HCT116 (cell line): Measurements from ENCODE around the gene NFATC1. TPM values are rescaled to one million over a fixed set of nuclear protein-coding genes. Genes with fewer than 3 reads are reported as not detected.

Source experiments
- ATAC-seq: fragments of 200-7000 bp; cut with Tn5 transposase; 2 replicates; pipeline ENCODE4 v1.9.1; 2020; ENCODE audit warnings: mild to moderate bottlenecking, moderate library complexity
- BruUV-seq: library from RNA; stranded (reverse); fragments of 400-500 nt; replicated peaks from 2 replicates; lab custom pipeline; 2021; lab: Mats Ljungman, UMichigan
- CTCF ChIA-PET: fragments of 300-600 bp; sonication (Branson Sonifier 250); formaldehyde crosslinking; loops from one replicate; lab custom pipeline; 2021; ENCODE audit warnings: antibody characterized with exemption; lab: Charles Lee
- POLR2A ChIA-PET: fragments of 300-600, 350-600 bp; sonication (Branson Sonifier 250); formaldehyde crosslinking; loops from one replicate; lab custom pipeline; 2021; ENCODE audit warnings: antibody characterized with exemption; lab: Charles Lee
- RAD21 ChIA-PET, 2 experiments: fragments of 300-600 bp; sonication (Branson Sonifier 250); formaldehyde crosslinking; loops; one replicate each; lab custom pipeline; 2023; ENCODE audit warnings: low total read pairs in 2 of 2; ENCODE audit not compliant: uncharacterized antibody in 2 of 2, unreplicated experiment in 2 of 2, low non-redundant PET in 1 of 2; lab: Charles Lee
- DNase-seq: peaks from one replicate; pipeline ENCODE4 v3.0.0-alpha.2; 2010; ENCODE audit warnings: low read depth, low spot score
- H2AFZ ChIP-seq: fragments of 200-600 bp; shearing (Covaris generic), sonication (generic); 2 replicates; pipeline ENCODE4 v1.6.1; 2017; ENCODE audit warnings: low read depth, mixed run types, mixed read lengths, antibody characterized with exemption, low read length; ENCODE audit not compliant: poor library complexity, severe bottlenecking
- H3K27ac ChIP-seq: 2 replicates; pipeline ENCODE4 v1.5.1; 2012; ENCODE audit warnings: low read depth, low read length
- H3K27me3 ChIP-seq: fragments of 200-600 bp; sonication (generic); 2 replicates; pipeline ENCODE4 v1.6.1; 2016; ENCODE audit warnings: mixed run types, low read length, mixed read lengths; ENCODE audit not compliant: insufficient read depth
- H3K36me3 ChIP-seq, 2 experiments: fragments of 200-500 bp in 1 of 2; fragments of 200-600 bp in 1 of 2; sonication (Bioruptor generic) in 1 of 2; sonication (generic) in 1 of 2; 2 replicates each; pipeline versions ENCODE4 v1.5.1 to v1.6.1; 2014 to 2016; ENCODE audit warnings: low read length in 2 of 2, inconsistent platforms in 1 of 2, mixed read lengths in 1 of 2, mixed run types in 1 of 2; ENCODE audit not compliant: insufficient read depth in 2 of 2, control insufficient read depth in 1 of 2
- H3K4me1 ChIP-seq, 2 experiments: fragments of 200-600 bp in 1 of 2; sonication (generic) in 1 of 2; 2 replicates each; pipeline versions ENCODE4 v1.5.1 to v1.6.1; 2012 to 2017; ENCODE audit warnings: low read length in 2 of 2, inconsistent platforms in 1 of 2, mild to moderate bottlenecking in 1 of 2, mixed read lengths in 1 of 2, mixed run types in 1 of 2, moderate library complexity in 1 of 2; ENCODE audit not compliant: insufficient read depth in 2 of 2, control insufficient read depth in 1 of 2
- H3K4me2 ChIP-seq: fragments of 200-600 bp; sonication (generic); 2 replicates; pipeline ENCODE4 v1.6.1; 2017; ENCODE audit warnings: mixed run types, low read length, mixed read lengths
- H3K4me3 ChIP-seq, 2 experiments: fragments of 200-600 bp in 1 of 2; sonication (generic) in 1 of 2; replicated peaks in 1 of 2; 2 replicates each; pipeline ENCODE4 v1.5.1; 2011 to 2016; ENCODE audit warnings: low read length in 2 of 2, control low read depth in 1 of 2, low read depth in 1 of 2, mild to moderate bottlenecking in 1 of 2, mixed read lengths in 1 of 2, mixed run types in 1 of 2
- H3K79me2 ChIP-seq: fragments of 200-600 bp; sonication (generic); 2 replicates; pipeline ENCODE4 v1.6.1; 2017; ENCODE audit warnings: mild to moderate bottlenecking, mixed run types, low read length, moderate library complexity, mixed read lengths; ENCODE audit not compliant: insufficient read depth
- H3K9ac ChIP-seq: fragments of 200-600 bp; sonication (generic); 2 replicates; pipeline ENCODE4 v1.6.1; 2016; ENCODE audit warnings: low read length, mixed read lengths
- H3K9me2 ChIP-seq: fragments of 200-600 bp; sonication (generic), shearing (Covaris generic); 2 replicates; pipeline ENCODE4 v1.6.1; 2017; ENCODE audit warnings: mixed run types, mild to moderate bottlenecking, moderate library complexity; ENCODE audit not compliant: insufficient read depth
- H3K9me3 ChIP-seq, 2 experiments: fragments of 200-500 bp in 1 of 2; fragments of 200-600 bp in 1 of 2; sonication (Bioruptor generic) in 1 of 2; sonication (generic) in 1 of 2; 2 replicates each; pipeline ENCODE4 v1.6.1; 2014 to 2017; ENCODE audit warnings: low read length in 2 of 2, mixed read lengths in 2 of 2, inconsistent platforms in 1 of 2, low read depth in 1 of 2, mild to moderate bottlenecking in 1 of 2, mixed run types in 1 of 2, moderate library complexity in 1 of 2; ENCODE audit not compliant: control insufficient read depth in 1 of 2, insufficient read depth in 1 of 2
- H4K20me1 ChIP-seq: fragments of 200-600 bp; sonication (generic), shearing (Covaris generic); 2 replicates; pipeline ENCODE4 v1.6.1; 2017; ENCODE audit warnings: mixed run types, mild to moderate bottlenecking, moderate library complexity; ENCODE audit not compliant: insufficient read depth
- CBX3 ChIP-seq: IDR thresholded peaks from 2 replicates; pipeline ENCODE4 v1.6.1; 2012; ENCODE audit warnings: low read depth
- EZH2phosphoT487 ChIP-seq: fragments of 200-600 bp; IDR thresholded peaks from 2 replicates; pipeline ENCODE4 v1.6.1; 2018; ENCODE audit warnings: antibody characterized with exemption, borderline replicate concordance
- FOSL1 ChIP-seq: IDR thresholded peaks from 2 replicates; pipeline ENCODE4 v1.6.1; 2012; ENCODE audit warnings: low read depth
- POLR2AphosphoS5 ChIP-seq: IDR thresholded peaks from 2 replicates; pipeline ENCODE4 v1.6.1; 2011; ENCODE audit warnings: mild to moderate bottlenecking, low read depth, low read length, moderate library complexity
- RAD21 ChIP-seq: IDR thresholded peaks from 2 replicates; pipeline ENCODE4 v1.6.1; 2012; ENCODE audit warnings: low read depth, mild to moderate bottlenecking
- SIN3A ChIP-seq: IDR thresholded peaks from 2 replicates; pipeline ENCODE4 v1.6.1; 2012; ENCODE audit warnings: low read depth
- SP1 ChIP-seq: IDR thresholded peaks from 2 replicates; pipeline ENCODE4 v1.6.1; 2012; ENCODE audit warnings: low read depth
- SRF ChIP-seq: IDR thresholded peaks from 2 replicates; pipeline ENCODE4 v1.6.1; 2012; ENCODE audit warnings: low read depth
- TCF7L2 ChIP-seq: IDR thresholded peaks from 2 replicates; pipeline ENCODE4 v1.7.0; 2011; ENCODE audit warnings: borderline replicate concordance, inconsistent platforms; ENCODE audit not compliant: insufficient read depth, insufficient read length; ENCODE audit errors: extremely low read depth
- YY1 ChIP-seq: IDR thresholded peaks from 2 replicates; pipeline ENCODE4 v1.6.1; 2011; ENCODE audit warnings: low read length, low read depth, moderate library complexity, mild to moderate bottlenecking; ENCODE audit not compliant: insufficient replicate concordance; ENCODE audit errors: extremely low read depth
- ZFX ChIP-seq: fragments of 450-650 bp; IDR thresholded peaks from 2 replicates; pipeline ENCODE4 v1.6.1; 2017
- intact Hi-C: fragments of 100-400 bp; cut with micrococcal nuclease; formaldehyde crosslinking; loops from 2 replicates; pipeline ENCODE4 v1.10.0; 2022
- total RNA-seq: library from RNA; stranded (reverse); gene quantifications from one replicate; pipeline ENCODE4 v1.2.1, GENCODE V29; 2021; ENCODE audit not compliant: unreplicated experiment
- TF ChIP-seq, protein P1 (sequence below), 3 experiments: fragments of 200-600 bp in 1 of 3; sonication (generic) in 1 of 3; IDR thresholded peaks in 2 of 3; conservative IDR thresholded peaks in 1 of 3; 2 replicates each; pipeline ENCODE4 v1.5.1; 2012 to 2017; ENCODE audit warnings: low read depth in 2 of 3, low read length in 2 of 3, antibody characterized with exemption in 1 of 3, borderline replicate concordance in 1 of 3, control low read depth in 1 of 3, mild to moderate bottlenecking in 1 of 3, mixed read lengths in 1 of 3, mixed run types in 1 of 3, moderate library complexity in 1 of 3; ENCODE audit not compliant: insufficient read depth in 1 of 3
- TF ChIP-seq, protein P2 (sequence below): IDR thresholded peaks from 2 replicates; pipeline ENCODE4 v1.6.1; 2011; ENCODE audit warnings: mild to moderate bottlenecking, low read length, moderate library complexity; ENCODE audit not compliant: insufficient replicate concordance; ENCODE audit errors: extremely low read depth
- TF ChIP-seq, protein P3 (sequence below): IDR thresholded peaks from 2 replicates; pipeline ENCODE4 v1.6.1; 2012; ENCODE audit warnings: low read depth
- TF ChIP-seq, protein P4 (sequence below): IDR thresholded peaks from 2 replicates; pipeline ENCODE4 v1.6.1; 2012

NFATC1 gene
- total RNA-seq, 1 experiment from 2014 or later, result 20.8 TPM

DNA sequence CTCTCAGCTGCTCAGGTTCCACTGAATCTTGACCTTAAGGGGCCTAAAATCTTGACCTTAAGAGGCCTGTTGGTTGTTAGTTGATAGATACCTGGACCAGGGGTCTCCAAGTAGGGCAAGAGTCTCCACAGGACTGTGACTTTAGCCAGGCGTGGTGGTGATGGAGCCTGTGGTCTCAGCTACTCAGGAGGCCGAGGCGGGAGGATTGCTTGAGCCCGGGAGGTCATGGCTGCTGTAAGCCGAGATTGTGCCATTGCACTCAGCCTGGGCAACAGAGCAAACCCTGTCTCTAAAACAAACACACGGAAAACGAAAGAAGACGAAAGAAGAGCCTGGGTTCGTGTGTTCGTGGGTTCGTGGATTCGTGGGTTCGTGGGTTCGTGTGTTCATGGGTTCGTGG lies 163.7 kb downstream of the NFATC1 start:
- no peak overlapping the region for H3K9ac ChIP-seq
- intact Hi-C loops, result no loop called here
- no TSS peak for BruUV-seq
- POLR2A ChIA-PET, result no interaction called here
- no peak overlapping the region for H3K4me2 ChIP-seq
- DNase-seq (no peak), ATAC-seq (no peak)
- RAD21 ChIA-PET, result no interaction called here
- no peak overlapping the region for H3K27ac ChIP-seq
- TF ChIP-seq YY1 (no peak), POLR2AphosphoS5 (no peak), SP1 (no peak), FOSL1 (no peak), SRF (no peak), CBX3 (no peak), ZFX (no peak), TCF7L2 (no peak), SIN3A (no peak), EZH2phosphoT487 (no peak), RAD21 (no peak)
- TF ChIP-seq, protein P1, sequence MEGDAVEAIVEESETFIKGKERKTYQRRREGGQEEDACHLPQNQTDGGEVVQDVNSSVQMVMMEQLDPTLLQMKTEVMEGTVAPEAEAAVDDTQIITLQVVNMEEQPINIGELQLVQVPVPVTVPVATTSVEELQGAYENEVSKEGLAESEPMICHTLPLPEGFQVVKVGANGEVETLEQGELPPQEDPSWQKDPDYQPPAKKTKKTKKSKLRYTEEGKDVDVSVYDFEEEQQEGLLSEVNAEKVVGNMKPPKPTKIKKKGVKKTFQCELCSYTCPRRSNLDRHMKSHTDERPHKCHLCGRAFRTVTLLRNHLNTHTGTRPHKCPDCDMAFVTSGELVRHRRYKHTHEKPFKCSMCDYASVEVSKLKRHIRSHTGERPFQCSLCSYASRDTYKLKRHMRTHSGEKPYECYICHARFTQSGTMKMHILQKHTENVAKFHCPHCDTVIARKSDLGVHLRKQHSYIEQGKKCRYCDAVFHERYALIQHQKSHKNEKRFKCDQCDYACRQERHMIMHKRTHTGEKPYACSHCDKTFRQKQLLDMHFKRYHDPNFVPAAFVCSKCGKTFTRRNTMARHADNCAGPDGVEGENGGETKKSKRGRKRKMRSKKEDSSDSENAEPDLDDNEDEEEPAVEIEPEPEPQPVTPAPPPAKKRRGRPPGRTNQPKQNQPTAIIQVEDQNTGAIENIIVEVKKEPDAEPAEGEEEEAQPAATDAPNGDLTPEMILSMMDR (IDR thresholded peaks at IDR 0.05 in 2 of 3, conservative IDR thresholded peaks at IDR 0.05 in 1 of 3; ENCODE audit: borderline replicate concordance in 1 of 3, insufficient read depth in 1 of 3, low read depth in 2 of 3, low read length in 2 of 3), result no peak
- TF ChIP-seq, protein P2, sequence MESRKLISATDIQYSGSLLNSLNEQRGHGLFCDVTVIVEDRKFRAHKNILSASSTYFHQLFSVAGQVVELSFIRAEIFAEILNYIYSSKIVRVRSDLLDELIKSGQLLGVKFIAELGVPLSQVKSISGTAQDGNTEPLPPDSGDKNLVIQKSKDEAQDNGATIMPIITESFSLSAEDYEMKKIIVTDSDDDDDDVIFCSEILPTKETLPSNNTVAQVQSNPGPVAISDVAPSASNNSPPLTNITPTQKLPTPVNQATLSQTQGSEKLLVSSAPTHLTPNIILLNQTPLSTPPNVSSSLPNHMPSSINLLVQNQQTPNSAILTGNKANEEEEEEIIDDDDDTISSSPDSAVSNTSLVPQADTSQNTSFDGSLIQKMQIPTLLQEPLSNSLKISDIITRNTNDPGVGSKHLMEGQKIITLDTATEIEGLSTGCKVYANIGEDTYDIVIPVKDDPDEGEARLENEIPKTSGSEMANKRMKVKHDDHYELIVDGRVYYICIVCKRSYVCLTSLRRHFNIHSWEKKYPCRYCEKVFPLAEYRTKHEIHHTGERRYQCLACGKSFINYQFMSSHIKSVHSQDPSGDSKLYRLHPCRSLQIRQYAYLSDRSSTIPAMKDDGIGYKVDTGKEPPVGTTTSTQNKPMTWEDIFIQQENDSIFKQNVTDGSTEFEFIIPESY, result no peak
- TF ChIP-seq, protein P3, sequence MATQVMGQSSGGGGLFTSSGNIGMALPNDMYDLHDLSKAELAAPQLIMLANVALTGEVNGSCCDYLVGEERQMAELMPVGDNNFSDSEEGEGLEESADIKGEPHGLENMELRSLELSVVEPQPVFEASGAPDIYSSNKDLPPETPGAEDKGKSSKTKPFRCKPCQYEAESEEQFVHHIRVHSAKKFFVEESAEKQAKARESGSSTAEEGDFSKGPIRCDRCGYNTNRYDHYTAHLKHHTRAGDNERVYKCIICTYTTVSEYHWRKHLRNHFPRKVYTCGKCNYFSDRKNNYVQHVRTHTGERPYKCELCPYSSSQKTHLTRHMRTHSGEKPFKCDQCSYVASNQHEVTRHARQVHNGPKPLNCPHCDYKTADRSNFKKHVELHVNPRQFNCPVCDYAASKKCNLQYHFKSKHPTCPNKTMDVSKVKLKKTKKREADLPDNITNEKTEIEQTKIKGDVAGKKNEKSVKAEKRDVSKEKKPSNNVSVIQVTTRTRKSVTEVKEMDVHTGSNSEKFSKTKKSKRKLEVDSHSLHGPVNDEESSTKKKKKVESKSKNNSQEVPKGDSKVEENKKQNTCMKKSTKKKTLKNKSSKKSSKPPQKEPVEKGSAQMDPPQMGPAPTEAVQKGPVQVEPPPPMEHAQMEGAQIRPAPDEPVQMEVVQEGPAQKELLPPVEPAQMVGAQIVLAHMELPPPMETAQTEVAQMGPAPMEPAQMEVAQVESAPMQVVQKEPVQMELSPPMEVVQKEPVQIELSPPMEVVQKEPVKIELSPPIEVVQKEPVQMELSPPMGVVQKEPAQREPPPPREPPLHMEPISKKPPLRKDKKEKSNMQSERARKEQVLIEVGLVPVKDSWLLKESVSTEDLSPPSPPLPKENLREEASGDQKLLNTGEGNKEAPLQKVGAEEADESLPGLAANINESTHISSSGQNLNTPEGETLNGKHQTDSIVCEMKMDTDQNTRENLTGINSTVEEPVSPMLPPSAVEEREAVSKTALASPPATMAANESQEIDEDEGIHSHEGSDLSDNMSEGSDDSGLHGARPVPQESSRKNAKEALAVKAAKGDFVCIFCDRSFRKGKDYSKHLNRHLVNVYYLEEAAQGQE, result no peak
- TF ChIP-seq, protein P4, sequence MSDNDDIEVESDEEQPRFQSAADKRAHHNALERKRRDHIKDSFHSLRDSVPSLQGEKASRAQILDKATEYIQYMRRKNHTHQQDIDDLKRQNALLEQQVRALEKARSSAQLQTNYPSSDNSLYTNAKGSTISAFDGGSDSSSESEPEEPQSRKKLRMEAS, result no peak
- H3K27me3 ChIP-seq, result no peaks in the 10 kb centered on the region
- H3K9me2 ChIP-seq, result no peaks in the 10 kb centered on the region
- CTCF ChIA-PET, result no interaction called here
- H3K79me2 ChIP-seq, result no peaks in the 10 kb centered on the region
- no peak overlapping the region for H2AFZ ChIP-seq
- no peaks in the 10 kb centered on the region for H3K9me3 ChIP-seq
- no peaks in the 10 kb centered on the region for H4K20me1 ChIP-seq
- H3K36me3 ChIP-seq, result no peaks in the 10 kb centered on the region
- H3K4me3 ChIP-seq, result no peak overlapping the region
- H3K4me1 ChIP-seq, result no peaks in the 10 kb centered on the region
